Stimulated activated CD4-positive, alpha-beta T cell treated with anti-CD3 and anti-CD28 coated beads, TNF-alpha, amount 100 ng/mL, for 4 hours (primary cell): ENCODE measurements around the gene CXCL1.

Experiments used
- DNase-seq, 3 experiments: peaks; one replicate each; pipeline ENCODE4 v3.0.0-alpha.2; 2020; ENCODE audit warnings: low read depth in 3 of 3

CXCL1 gene

DNA sequence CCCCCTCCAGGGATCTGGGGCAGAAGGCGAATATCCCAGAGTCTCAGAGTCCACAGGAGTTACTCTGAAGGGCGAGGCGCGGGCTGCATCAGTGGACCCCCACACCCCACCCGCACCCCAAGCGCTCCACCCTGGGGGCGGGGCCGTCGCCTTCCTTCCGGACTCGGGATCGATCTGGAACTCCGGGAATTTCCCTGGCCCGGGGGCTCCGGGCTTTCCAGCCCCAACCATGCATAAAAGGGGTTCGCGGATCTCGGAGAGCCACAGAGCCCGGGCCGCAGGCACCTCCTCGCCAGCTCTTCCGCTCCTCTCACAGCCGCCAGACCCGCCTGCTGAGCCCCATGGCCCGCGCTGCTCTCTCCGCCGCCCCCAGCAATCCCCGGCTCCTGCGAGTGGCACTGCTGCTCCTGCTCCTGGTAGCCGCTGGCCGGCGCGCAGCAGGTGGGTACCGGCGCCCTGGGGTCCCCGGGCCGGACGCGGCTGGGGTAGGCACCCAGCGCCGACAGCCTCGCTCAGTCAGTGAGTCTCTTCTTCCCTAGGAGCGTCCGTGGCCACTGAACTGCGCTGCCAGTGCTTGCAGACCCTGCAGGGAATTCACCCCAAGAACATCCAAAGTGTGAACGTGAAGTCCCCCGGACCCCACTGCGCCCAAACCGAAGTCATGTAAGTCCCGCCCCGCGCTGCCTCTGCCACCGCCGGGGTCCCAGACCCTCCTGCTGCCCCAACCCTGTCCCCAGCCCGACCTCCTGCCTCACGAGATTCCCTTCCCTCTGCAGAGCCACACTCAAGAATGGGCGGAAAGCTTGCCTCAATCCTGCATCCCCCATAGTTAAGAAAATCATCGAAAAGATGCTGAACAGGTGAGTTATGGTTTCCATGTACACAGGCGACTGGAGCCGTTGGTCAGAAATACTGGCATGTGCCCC is at the start of gene CXCL1:
Gene CXCL1, plus strand, starts transcription at position 264 of the 926 bp plus-strand sequence. Its CDS starts 78 bp downstream, at position 342.
- no peak for DNase-seq

DNA sequence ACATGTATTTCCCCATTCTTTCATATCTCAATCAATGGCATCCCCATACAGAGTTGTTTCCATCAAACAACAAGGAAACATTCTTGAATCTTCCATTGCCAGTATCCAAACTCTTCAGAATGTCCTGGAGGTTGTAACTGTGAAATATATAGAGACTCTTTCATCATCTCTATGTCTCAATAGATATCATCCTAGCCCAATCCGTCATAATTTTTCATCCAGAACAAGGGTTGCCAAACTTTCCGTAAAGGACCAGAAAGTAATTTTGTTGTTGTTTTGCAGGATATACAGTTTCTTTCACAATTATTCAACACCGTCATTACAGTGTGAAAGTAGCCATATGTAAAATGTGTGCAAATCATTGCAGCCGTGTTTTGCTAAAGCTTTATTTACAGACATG is 47.9 kb upstream of the CXCL1 start:
- no peak for DNase-seq

GRCh38 chr4:73822389-73822788 is 46.8 kb upstream of the CXCL1 start:
- DNase-seq = no peak

- no peak for DNase-seq
Measured at GRCh38 chr4:73822812-73823504, 46.2 kb upstream of the CXCL1 start.

DNA sequence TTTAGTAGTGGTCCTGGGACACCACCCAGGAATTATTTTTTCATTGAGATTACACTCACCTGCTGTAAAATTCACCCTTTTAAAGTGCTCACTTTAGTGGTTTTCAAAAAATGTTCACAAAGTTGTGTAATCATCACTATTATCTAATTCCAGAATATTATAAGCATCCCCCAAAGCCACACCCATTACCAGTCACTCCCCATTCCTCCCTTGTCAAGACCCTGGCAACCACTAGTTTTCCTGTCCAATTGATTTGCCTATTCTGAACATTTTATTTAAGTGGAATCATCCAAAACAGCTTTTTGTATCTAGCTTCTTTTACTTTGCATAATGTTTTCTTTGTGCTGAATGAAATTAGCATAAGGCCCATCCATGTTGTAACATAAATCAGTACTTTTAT is 45.4 kb upstream of the CXCL1 start:
- no peak for DNase-seq

- no peak for DNase-seq
Measured at GRCh38 chr4:73828956-73829355, 40.2 kb upstream of the CXCL1 start.

GRCh38 chr4:73831569-73831968 is 37.6 kb upstream of the CXCL1 start:
- no peak for DNase-seq

DNA sequence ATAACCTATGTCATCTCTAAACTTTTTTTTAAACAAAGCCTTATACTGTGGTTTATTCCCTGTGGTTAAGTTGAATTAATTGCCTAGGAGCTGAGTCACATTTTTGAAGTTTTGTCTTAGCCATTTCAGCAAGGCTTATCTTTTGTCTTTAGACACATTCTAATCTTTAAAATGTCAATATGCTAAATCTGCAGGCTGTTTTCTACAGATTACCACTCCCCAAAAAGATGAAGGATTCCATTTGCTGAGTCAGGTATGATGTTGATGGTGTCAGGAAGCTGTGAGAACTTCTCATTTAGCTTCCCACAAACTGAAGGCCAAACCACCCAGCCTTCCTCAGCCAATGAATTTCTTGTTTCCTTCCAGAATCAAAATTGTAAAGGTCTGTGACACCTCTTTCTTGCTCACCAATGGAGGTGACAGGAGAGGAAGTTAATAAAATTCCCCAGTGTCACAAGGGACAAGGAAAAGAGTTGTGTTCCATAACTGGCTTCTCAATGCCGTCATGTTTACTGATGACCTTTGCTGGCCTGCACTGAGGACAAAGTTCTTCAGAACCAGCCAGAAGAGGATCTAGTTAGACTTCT is 36.4 kb upstream of the CXCL1 start:
- no peak for DNase-seq

GRCh38 chr4:73836373-73837279 is 32.6 kb upstream of the CXCL1 start, which contains the start of gene CXCL6:
Gene CXCL6 (plus strand): TSS chr4:73836678. CDS start chr4:73836751, 73 bp downstream.
- DNase-seq = no peak

DNA sequence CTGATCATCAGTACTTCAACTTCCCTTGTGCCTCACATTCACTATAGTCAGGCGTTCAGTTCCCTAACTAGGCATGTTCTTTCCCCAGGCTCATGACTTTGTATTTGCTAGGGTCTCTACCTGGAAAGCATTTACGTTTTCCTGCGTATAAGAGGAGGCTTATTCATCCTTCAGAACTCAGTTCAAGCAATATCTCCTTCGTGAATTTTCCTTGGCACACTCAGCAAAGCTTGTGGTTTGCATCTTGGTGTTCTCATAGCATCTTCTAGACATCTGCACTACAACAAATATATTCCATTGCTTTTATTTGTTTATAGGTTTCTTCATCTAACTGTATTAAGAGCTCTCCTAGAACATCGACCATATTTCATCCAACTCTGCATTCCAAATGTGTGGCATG is 30.1 kb upstream of the CXCL1 start:
- no peak for DNase-seq

GRCh38 chr4:73839715-73840114 is 29.5 kb upstream of the CXCL1 start:
- DNase-seq = no peak

DNA sequence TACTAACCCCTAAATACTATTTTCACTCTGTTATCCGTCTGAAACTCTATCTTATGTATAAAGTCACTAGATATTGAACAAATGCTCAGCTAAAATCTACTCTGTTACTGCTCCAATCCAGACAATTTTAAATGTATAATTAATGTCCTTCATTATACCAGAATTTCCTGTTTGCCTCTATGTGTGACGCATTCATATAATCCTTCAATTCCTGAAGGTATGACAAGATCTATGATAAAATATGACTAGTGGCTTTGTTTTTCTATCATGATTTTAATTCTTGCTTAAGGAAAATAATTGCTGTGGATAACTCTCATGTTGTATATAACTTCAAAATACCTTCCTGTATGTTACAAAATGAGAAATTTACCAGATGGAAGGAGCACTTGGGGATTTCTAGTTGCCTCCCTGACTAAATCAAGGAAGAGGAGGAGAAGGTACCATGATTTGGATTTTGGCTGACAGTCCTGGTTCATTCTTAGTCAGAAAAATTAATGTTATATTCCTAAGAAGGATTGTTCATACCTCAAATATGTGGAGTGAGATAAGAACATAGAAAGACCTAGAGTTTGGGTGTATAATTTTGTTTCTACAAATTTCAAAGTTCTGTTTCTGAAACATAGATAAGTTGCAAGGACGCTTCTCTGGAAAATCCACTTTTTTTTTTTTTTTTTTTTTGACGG is 27.8 kb upstream of the CXCL1 start:
- no peak for DNase-seq

DNA sequence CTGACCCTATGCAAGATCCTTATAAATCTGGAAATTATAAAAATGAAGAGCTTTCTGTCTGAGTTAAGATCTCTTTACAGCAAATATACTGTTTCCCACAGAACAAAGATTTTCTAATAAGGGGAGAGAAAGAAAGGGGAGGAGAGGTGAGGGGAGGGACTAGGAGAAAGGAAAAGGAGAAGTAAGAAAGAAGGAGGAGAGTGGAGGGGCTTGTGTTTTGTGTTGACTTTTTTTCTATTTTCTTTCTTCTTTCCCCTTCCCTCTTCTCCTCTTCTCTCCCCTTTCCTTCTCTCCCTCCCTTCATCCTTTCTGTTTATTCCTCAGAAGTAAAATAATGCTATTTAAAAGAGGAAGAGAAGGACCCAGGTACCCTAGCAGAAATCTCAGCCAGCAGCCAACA is 26.5 kb upstream of the CXCL1 start:
- DNase-seq = no peak

DNA sequence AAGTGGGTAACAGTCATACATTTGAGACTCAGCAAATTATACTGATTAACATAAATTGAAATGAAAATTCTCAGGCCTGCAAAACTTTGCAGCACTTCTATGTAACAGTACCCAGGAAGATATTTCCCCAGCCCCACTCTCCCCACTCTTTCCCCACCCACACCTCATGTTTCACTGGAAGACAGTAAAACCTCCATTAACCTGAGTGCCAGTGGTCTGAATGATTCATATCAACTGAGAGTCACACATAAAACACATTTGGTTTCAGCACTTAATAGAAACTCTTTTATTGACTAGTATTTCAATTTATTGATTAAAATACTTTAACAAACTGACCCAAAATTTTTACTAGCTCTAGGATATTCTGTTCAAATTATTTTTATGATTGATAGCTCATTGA is 25.8 kb upstream of the CXCL1 start:
- DNase-seq = no peak

GRCh38 chr4:73844345-73844744 is 24.8 kb upstream of the CXCL1 start:
- no peak for DNase-seq

DNA sequence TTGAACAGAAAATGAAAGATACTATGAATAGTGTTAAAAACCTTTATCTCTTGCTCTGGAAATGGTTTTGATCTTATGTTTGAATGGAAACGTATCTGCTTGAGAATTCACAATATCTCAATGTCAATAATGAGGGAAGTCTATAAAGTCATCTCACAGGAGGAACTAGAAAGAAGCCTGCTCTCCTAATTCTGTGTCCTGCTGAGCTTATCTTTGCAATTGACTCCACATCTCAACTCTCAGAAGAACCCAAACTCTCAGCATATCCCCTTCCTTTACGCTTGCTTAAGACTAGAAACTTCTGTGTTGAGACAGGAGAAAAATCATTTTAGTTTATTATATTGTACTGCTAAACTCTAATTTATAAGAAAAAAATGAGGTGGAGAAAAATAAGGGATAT is 24.4 kb upstream of the CXCL1 start:
- no peak for DNase-seq

DNA sequence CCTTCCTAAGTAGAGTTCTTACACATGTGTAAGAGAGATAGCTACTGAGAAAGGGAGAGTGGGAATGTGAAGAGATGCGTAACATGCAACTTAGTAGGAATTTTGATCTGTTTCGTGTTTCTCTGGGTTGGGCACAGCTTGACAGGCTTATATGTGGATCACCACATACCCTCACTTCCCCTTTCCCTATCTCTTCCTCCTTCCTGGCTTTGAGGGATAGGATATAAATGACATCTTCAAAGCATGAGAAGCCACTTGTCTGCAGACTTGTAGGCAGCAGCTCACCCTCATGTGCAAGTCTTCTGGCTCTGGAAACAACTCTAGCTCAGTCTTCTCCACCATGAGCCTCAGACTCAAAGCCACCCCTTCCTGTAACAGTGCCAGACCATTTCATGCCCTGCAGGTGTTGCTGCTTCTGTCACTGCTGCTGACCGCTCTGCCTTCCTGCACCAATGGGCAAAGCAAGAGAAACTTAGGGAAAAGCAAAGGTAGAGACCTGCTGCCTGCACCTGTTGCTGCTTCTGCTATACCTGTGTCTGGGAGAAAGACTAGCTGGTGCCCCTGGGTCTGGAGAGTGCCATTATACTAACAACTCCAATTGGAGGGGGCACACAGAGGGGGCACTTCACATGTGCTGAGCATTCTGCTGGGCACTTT is 21.5 kb upstream of the CXCL1 start:
- DNase-seq = no peak

- DNase-seq = no peak
Measured at GRCh38 chr4:73848183-73848777, 20.9 kb upstream of the CXCL1 start.

DNA sequence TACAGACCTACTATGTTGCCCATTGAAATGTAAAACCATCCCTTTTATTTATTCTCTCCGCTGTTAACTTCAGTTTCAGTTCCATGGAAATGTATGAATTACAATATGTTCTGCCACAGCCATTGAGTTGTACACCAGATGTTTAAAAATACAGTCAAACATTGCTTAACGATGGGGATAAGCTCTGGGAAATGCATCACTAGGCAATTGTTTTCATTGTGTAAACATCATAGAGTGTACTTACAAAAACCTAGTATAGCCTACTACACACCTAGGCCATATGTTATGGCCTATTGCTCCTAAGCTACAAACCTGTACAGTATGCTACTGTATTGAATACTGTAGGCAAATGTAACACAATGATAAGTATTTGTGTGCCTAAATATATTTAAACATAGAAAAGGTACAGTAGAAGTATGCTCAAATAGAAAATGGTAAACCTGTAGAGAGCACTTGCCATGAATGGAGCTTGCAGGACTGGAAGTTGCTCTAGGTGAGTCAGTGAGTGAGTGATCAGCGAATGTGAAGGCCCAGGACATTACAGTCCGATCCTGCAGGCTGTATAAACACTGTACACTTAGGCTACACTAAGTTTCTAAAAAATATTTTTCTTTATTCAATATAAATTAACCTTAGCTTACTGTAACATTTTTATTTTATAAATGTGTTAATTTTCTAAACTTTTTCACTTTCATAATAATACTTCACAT is 18.8 kb upstream of the CXCL1 start:
- no peak for DNase-seq
